GM12873 (cell line): ENCODE data around the gene TSTD1.

Source experiments
- CTCF ChIP-seq: IDR thresholded peaks from 2 replicates; pipeline ENCODE4 v1.5.1; 2012; ENCODE audit warnings: low read depth, mild to moderate bottlenecking, moderate library complexity, low read length, control low read depth; ENCODE audit not compliant: insufficient read depth; ENCODE audit errors: missing control alignments

Gene TSTD1

GRCh38 chr1:161051219-161051618, 12.5 kb upstream of the TSTD1 start:
- TF ChIP-seq CTCF, result no peak

DNA sequence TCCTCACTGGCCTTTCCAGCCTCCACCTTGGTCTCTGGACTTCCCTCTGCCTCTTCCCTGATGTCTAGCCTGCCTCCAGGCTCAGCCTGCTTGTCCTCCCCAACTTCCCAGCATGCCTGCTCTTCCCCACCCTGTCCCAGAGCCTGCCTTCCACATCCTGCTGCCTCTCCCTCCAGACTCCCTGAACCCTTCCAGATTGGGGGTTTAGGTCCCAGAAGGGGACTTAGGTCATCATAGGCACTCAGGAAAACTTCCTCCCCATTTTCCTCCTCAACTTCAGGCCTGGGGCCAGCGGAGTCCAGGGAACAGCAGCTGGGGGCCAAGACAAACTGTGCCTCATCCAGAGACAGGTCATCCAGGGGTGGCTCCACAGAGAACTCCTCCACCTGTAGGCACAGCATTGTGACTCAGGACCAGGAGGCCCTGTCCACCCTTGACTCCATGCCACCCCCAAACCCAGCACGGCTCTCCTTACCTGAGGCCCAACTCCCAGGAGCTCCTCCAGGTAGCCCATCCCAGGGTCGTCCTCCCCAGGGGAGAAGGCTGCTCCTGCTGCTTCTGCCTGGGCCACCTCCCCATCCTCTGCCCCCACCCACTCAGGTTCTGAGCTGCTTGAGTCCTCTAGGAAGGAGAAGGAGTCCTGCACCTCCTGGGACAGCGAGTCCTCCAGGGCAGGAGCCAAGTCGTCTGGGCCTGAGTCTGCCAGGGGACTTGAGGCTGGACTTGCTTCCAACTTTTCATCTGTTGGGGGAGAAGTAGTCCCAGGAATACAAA, 10.4 kb upstream of the TSTD1 start:
- no peak for TF ChIP-seq CTCF

- no peak for TF ChIP-seq CTCF
These were observed 9.0 kb upstream of the TSTD1 start for GRCh38 chr1:161047436-161048420.

DNA sequence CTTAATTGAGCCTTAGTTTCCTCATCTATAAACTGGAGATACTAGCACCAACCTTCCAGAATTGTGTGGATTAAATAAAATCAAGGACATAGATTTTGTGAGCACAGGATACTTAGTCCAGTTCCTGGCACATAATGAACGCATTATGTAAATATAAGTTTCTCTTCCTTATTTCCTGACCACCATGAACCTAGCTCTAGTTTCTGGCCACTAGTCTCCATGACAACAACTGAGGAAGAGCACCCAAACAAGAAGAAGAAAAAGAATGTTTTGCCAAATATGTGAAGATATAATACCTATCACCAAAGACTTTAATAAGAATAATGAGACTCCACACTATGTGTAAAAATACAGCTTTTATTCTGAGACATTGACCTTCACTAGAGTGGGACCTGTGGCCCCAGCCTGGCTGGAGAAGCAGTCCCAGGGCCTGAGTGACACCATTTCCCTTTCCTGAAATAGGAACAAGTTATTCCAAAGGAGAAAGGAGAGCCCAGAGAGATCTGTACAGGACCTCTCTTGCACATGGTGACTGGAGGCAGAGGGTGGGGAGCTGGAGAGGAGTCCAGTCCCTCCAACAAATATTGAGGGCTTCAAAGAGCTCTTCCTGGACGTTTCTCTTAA, 8.0 kb upstream of the TSTD1 start:
- no peak for TF ChIP-seq CTCF

DNA sequence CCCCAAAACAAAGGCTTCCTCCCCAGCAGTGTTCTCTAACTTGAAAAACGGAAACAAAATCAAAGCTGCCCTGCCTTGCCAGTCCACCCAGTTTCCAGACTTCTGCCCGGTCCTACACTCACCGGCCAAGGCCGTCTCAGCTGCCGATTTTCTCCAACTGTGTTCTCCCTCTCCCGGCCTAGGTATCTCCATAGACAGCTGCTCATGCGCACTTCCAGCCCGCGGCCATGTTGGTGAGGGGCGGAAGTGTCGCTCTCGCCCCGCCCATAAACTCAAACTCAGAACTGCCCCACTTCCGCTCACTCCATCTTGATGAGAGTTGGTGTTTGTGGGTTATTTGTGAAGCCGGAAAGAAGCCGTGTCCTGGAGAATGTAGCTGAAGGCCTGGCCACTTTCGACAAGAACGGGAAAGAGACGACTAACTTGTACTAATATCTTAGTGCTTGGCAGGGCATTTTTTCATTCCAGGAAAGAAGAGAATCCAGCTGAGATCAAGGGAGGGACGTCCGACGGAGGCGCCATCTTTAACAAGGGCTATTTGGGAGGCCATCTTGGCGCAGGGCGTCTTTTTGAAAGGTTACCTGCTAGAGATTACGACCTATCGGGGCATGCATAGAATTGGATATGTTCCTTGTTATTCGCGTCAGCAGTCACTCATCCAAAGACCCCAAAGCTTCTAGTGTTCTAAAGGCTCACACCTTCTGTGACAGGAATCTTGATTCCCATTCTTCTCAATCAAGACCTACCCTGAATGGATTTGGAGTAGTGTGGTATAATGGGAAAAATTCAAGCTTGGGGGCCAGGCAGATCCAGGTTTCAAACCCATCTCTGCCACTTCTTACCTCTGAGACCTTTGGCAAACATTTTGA, 7.2 kb upstream of the TSTD1 start, which contains the start of gene USF1:
TSS of gene USF1 (minus strand) at position 242 of the 869 bp plus-strand sequence. CDS start 2,702 bp downstream, outside the sequence.
- no peak for TF ChIP-seq CTCF

- no peak for TF ChIP-seq CTCF
These were observed 6.4 kb upstream of the TSTD1 start for GRCh38 chr1:161044908-161045735.
